Sigmoid colon (tissue), 7 donors: Measurements from ENCODE around the gene PIGP. TPM values are rescaled to one million over a fixed set of nuclear protein-coding genes. Genes with fewer than 3 reads are reported as not detected.

ENCODE experiments used
- DNase-seq: peaks from one replicate; pipeline ENCODE4 v3.0.0-alpha.2; 2019
- H3K27ac ChIP-seq, 4 donors: fragments of 200-600 bp; sonication (generic); one replicate each; pipeline ENCODE4 v1.5.1; 2016 to 2019; ENCODE audit warnings: mild to moderate bottlenecking in 1 of 4
- H3K27me3 ChIP-seq, 3 donors: fragments of 200-600 bp; sonication (generic); one replicate each; pipeline ENCODE4 v1.5.1; 2019; ENCODE audit warnings: mild to moderate bottlenecking in 1 of 3
- H3K36me3 ChIP-seq, 4 donors: fragments of 200-600 bp; sonication (generic); one replicate each; pipeline ENCODE4 v1.5.1; 2016 to 2019
- H3K4me1 ChIP-seq, 4 donors: fragments of 200-600 bp; sonication (generic); one replicate each; pipeline ENCODE4 v1.5.1; 2017 to 2019
- H3K4me3 ChIP-seq, 4 donors: fragments of 200-600 bp; sonication (generic); one replicate each; pipeline ENCODE4 v1.5.1; 2017 to 2019; ENCODE audit warnings: mild to moderate bottlenecking in 2 of 4, moderate library complexity in 1 of 4
- H3K9me3 ChIP-seq, 4 donors: fragments of 200-600 bp in 3 of 4; sonication (generic) in 3 of 4; one replicate each; pipeline versions ENCODE4 v1.5.1 to v1.6.1; 2013 to 2019
- CTCF ChIP-seq, 4 experiments: fragments of 450-650 bp in 3 of 4; fragments of 200-600 bp in 1 of 4; IDR thresholded peaks; one replicate each; pipeline ENCODE4 v1.5.1; 2016 to 2019; ENCODE audit warnings: antibody characterized with exemption in 4 of 4, mild to moderate bottlenecking in 3 of 4, moderate library complexity in 2 of 4
- EP300 ChIP-seq, 4 donors: sonication (generic); formaldehyde crosslinking; IDR thresholded peaks; one replicate each; pipeline ENCODE4 v1.6.1; 2017; ENCODE audit warnings: antibody characterized with exemption in 4 of 4
- POLR2A ChIP-seq, 2 donors: fragments of 450-650 bp; IDR thresholded peaks; one replicate each; pipeline ENCODE4 v1.6.1; 2016; ENCODE audit warnings: antibody characterized with exemption in 2 of 2, mild to moderate bottlenecking in 2 of 2, moderate library complexity in 2 of 2
- POLR2AphosphoS5 ChIP-seq, 4 donors: sonication (generic); formaldehyde crosslinking; IDR thresholded peaks; one replicate each; pipeline ENCODE4 v1.6.1; 2017; ENCODE audit warnings: antibody characterized with exemption in 4 of 4
- WGBS, 2 donors: extraction: QIAGEN DNeasy Blood & Tissue Kit; methylation state at CpG; one replicate each; pipeline ENCODE4 v1.1.7; 2013; 5-methylcytosine and 5-hydroxymethylcytosine counted together
- intact Hi-C: fragments of 100-400 bp; cut with DNase I; formaldehyde crosslinking; loops from one replicate; pipeline ENCODE4 v1.15.1; 2023
- polyA plus RNA-seq, 3 donors: library from polyadenylated mRNA; stranded (reverse); fragments of 200-250 nt; gene quantifications; one replicate each; pipeline ENCODE4 v1.2.3, GENCODE V29; 2013
- total RNA-seq, 4 donors: library from RNA; depleted of rRNA; stranded (reverse); fragments of >200 nt; gene quantifications; one replicate each; pipeline ENCODE4 v1.1.0, GENCODE V29; 2016
- donor health status: healthy with polysubstance abuse.
- donor health status: Bipolar disorder and iron deficiency.
- donor health status: healthy.

PIGP gene
- total and polyA plus RNA-seq, 7 donors: 10.2 to 36.7 (median 19.4) TPM

DNA sequence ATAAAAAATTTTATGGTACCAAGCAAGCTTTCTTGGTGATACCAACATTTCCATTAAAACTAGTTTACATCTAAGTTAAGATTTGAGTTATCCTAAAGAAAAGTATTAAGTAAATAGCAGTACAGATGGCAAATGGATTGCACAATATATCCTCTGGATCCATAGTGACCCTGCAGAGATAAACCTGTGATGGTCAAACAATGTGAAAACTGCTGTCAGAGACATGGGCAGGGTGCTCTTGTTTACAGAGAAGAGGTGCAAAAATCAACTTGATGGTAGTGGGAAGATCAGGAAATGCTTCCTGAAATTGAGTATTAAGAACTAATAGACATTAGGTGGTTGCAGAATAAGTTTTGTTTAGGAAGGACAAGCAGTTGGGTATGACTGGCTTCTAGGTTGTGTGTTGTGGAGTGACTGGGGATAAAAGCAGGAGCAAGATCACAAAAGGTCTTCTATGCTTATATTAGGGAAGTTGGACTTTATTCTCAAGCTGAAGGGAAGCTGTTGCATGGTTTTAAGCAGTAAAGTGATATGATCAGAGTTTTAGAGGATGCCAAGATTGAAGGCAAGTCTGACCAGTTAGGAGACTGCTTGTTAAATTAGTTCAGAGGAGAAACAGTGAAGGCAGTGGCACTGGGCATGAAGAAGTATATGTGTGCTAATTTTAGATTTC lies 10.1 kb upstream of the PIGP start:
- H3K36me3 ChIP-seq: no peaks in the 10 kb centered on the region
- H3K4me1 ChIP-seq: peaks cover 0 to 31% (median 17%) of the 10 kb centered on the region in 4 donors
- no peak for DNase-seq
- no peaks in the 10 kb centered on the region for H3K9me3 ChIP-seq
- H3K27me3 ChIP-seq: no peaks in the 10 kb centered on the region
- no peak overlapping the region for H3K4me3 ChIP-seq
- no peak for TF ChIP-seq CTCF (IDR thresholded peaks at IDR 0.05)
- TF ChIP-seq POLR2A (IDR thresholded peaks at IDR 0.05): no peak
- H3K27ac ChIP-seq: no peak overlapping the region
- intact Hi-C loops: no loop called here

DNA sequence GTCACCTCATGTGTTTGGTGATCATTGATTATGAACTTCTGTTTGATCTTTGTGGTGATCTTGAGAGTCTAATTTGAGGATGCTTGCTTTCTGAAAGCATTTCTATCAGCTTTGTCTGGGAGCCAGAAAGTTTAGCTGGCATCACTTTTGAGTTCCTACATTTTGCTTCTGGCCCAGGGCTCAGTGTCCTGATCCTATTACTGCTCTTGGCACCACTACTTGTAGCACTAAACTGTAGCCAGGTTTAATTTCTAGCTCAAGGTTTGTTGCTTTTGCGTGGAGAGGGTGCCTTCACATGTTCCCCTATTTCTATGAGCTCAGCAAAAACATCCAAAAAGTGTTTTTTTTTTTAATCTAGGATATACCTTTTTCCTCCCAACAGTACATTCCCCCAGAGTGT lies 9.5 kb upstream of the PIGP start:
- Histone ChIP-seq H3K4me1 (peaks cover 0 to 31% (median 17%) of the 10 kb centered on the region in 4 donors), H3K27ac (no peak overlapping the region), H3K27me3 (no peaks in the 10 kb centered on the region), H3K4me3 (no peak overlapping the region), H3K9me3 (no peaks in the 10 kb centered on the region), H3K36me3 (no peaks in the 10 kb centered on the region)
- intact Hi-C loops: no loop called here
- DNase-seq: no peak
- no peak for TF ChIP-seq CTCF (IDR thresholded peaks at IDR 0.05)
- no peak for TF ChIP-seq EP300 (IDR thresholded peaks at IDR 0.05)
- no peak for TF ChIP-seq POLR2AphosphoS5 (IDR thresholded peaks at IDR 0.05)
- no peak for TF ChIP-seq POLR2A (IDR thresholded peaks at IDR 0.05)
- 91 to 95% methylated on average over 1 of the region's 1 CpG for WGBS, 2 donors

DNA sequence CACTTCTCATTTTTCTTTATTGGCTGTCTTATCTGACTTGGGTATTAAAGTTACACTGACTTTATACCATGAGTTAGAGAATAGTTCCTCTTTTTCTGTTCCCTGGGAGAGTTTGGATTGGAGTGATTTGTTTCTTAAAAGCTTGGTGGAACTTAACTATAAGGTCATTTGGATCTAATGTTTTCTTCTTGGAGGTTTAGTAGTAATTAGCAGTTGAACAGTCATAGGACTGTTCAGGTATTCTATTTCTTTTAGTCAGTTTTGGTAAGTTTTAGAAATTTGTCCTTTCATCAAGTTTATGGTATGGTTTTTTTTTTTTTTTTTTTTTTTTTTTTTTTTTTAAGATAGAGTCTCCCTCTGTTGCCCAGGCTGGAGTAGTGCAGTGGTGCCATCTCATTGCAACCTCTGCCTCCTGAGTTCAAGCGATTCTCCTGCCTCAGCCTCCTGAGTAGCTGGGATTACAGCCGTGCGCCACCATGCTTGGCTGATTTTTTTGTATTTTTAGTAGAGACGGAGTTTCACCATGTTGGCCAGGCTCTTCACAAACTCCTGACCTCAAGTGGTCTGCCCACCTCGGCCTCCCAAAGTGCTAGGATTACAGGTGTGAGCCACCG lies 6.4 kb upstream of the PIGP start:
- Histone ChIP-seq H3K4me3 (no peak overlapping the region), H3K27me3 (no peaks in the 10 kb centered on the region), H3K36me3 (no peaks in the 10 kb centered on the region), H3K4me1 (peaks cover 0 to 27% (median 22%) of the 10 kb centered on the region in 4 donors), H3K27ac (no peak overlapping the region), H3K9me3 (no peaks in the 10 kb centered on the region)
- TF ChIP-seq POLR2AphosphoS5 (IDR thresholded peaks at IDR 0.05): no peak
- TF ChIP-seq EP300 (IDR thresholded peaks at IDR 0.05): no peak
- no peak for TF ChIP-seq POLR2A (IDR thresholded peaks at IDR 0.05)
- no peak for TF ChIP-seq CTCF (IDR thresholded peaks at IDR 0.05)
- WGBS, 2 donors: 66 to 78% methylated on average over 6 of the region's 6 CpGs
- intact Hi-C loops: no loop called here
- DNase-seq: no peak

GRCh38 chr21:37077403-37077802 lies 4.5 kb upstream of the PIGP start:
- Histone ChIP-seq H3K27me3 (no peaks in the 10 kb centered on the region), H3K9me3 (no peaks in the 10 kb centered on the region), H3K27ac (no peak overlapping the region), H3K4me3 (no peak overlapping the region), H3K36me3 (no peaks in the 10 kb centered on the region), H3K4me1 (peaks cover 0 to 21% (median 12%) of the 10 kb centered on the region in 4 donors)
- DNase-seq: no peak
- 91 to 97% methylated on average over 1 of the region's 1 CpG for WGBS, 2 donors
- intact Hi-C loops: no loop called here
- TF ChIP-seq POLR2AphosphoS5 (IDR thresholded peaks at IDR 0.05) (no peak), EP300 (IDR thresholded peaks at IDR 0.05) (no peak), CTCF (IDR thresholded peaks at IDR 0.05) (no peak)
